PC-9 (cell line): ENCODE data around the gene ALOX12.

Source experiments
- EZH2 ChIP-seq: fragments of 200-600 bp; sonication (generic); IDR thresholded peaks from 2 replicates; pipeline ENCODE4 v1.8.0; 2017; ENCODE audit warnings: antibody characterized with exemption, low read depth
- TF ChIP-seq, protein P1 (sequence below): fragments of 200-600 bp; sonication (generic); conservative IDR thresholded peaks from 2 replicates; pipeline ENCODE4 v1.6.1; 2017; ENCODE audit warnings: mixed run types, antibody characterized with exemption, mild to moderate bottlenecking, moderate library complexity

DNA sequence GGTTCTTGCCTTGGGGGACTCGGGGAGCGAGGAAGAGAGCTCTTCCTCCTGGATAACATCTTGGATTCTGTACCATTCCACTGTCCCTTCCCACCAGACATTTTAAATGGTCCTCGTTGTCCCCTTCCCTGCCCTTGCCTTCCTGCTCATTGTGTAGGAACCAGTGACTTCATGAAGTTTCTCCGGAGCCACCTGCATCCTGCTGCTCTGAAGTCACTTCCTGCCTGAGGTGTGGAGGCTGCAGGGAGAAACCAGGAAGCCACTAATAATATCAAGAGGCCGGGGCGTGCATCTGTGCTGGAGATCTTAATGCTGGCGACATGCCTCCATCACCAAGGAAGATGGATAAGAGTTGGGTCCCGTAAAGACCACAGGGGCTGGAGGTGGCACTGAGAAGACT is 33.8 kb downstream of the ALOX12 start:
- TF ChIP-seq, protein P1, sequence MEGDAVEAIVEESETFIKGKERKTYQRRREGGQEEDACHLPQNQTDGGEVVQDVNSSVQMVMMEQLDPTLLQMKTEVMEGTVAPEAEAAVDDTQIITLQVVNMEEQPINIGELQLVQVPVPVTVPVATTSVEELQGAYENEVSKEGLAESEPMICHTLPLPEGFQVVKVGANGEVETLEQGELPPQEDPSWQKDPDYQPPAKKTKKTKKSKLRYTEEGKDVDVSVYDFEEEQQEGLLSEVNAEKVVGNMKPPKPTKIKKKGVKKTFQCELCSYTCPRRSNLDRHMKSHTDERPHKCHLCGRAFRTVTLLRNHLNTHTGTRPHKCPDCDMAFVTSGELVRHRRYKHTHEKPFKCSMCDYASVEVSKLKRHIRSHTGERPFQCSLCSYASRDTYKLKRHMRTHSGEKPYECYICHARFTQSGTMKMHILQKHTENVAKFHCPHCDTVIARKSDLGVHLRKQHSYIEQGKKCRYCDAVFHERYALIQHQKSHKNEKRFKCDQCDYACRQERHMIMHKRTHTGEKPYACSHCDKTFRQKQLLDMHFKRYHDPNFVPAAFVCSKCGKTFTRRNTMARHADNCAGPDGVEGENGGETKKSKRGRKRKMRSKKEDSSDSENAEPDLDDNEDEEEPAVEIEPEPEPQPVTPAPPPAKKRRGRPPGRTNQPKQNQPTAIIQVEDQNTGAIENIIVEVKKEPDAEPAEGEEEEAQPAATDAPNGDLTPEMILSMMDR = no peak
- no peak for TF ChIP-seq EZH2
